ENCODE data around the gene HAT1.
A peak's percentile ranks its signal among the peaks of the same experiment; 100 is the strongest.

Gene HAT1, protein sequence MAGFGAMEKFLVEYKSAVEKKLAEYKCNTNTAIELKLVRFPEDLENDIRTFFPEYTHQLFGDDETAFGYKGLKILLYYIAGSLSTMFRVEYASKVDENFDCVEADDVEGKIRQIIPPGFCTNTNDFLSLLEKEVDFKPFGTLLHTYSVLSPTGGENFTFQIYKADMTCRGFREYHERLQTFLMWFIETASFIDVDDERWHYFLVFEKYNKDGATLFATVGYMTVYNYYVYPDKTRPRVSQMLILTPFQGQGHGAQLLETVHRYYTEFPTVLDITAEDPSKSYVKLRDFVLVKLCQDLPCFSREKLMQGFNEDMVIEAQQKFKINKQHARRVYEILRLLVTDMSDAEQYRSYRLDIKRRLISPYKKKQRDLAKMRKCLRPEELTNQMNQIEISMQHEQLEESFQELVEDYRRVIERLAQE

DNA sequence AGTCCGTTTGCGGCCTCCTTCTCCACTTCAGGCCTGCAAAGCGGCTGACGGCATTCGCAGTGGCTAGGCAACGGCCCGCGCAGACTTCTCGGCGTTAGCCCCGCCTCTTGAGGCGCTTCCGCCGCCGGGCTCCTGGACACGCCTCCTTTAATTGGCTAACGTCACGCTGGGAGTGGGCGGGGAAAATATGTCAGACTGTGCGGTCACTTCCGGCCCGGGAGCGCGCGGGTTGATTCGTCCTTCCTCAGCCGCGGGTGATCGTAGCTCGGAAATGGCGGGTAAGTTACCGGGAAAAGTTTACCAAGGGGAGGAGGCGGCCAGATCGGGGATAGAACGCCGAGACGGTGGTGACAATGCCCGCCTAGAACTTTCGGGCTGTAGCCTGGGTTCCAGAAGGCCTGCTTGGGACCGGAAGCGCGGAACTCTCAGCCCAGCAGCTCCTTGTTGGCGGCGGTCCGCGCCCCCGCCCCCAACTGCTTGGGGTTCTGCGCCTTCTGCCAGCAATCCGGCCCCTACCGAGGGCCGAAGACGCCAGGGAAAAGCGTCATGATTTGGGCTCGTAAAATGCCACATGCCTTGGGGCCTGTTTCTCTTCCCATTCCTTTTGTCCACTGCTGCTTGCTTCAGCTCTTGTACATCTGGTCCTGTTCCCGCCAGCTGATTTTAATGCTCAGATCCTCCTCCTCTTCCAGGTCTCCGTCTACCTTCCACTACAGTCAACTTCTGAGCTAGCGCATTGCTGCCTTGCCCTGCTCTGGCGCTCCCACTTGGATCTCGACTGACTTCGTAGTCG, at the start of gene HAT1:
Gene HAT1 (plus strand): TSS at position 232 of the 793 bp plus-strand sequence. CDS start 40 bp downstream, at position 272.
- Mint-ChIP-seq H3K9me3 (no peaks in the 10 kb centered on the region), H3K36me3 (peaks cover 20% of the 10 kb centered on the region), H3K4me3 (peak within 1 kb of the TSS; percentile 94), H3K4me1 (peaks cover 23% of the 10 kb centered on the region), H3K27me3 (no peaks in the 10 kb centered on the region), H3K27ac (peak within 1 kb of the TSS; percentile 87)
- ATAC-seq = peak; percentile 99

GRCh38 chr2:171874517-171874916, 47.7 kb upstream of the HAT1 start:
- Mint-ChIP-seq H3K36me3 (peaks cover 35% of the 10 kb centered on the region), H3K27me3 (no peaks in the 10 kb centered on the region), H3K4me3 (no peak overlapping the region), H3K4me1 (peaks cover 16% of the 10 kb centered on the region), H3K27ac (no peak overlapping the region), H3K9me3 (peaks cover 4% of the 10 kb centered on the region)
- no peak for ATAC-seq

DNA sequence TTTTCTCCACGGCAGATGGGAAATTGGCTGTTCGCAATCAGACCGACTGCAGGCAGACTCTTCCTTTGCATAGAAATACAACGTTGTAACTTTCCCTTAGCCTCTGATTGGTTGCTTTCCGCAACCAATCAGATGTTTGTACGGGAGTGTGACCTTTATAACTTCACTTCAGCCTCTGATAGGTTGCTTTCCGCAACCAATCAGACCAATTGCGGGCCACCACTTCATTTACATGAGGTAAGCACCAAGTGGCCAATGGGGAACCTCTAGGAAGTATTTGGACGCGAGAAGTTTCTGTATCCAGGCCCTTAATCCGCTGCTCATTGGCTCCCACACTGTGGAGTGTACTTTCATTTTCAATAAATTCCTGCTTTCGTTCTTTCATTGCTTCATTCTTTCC, 47.3 kb upstream of the HAT1 start:
- H3K4me1 Mint-ChIP-seq = peaks cover 16% of the 10 kb centered on the region
- no peak overlapping the region for H3K4me3 Mint-ChIP-seq
- H3K27ac Mint-ChIP-seq = no peak overlapping the region
- H3K9me3 Mint-ChIP-seq = peaks cover 4% of the 10 kb centered on the region
- H3K27me3 Mint-ChIP-seq = no peaks in the 10 kb centered on the region
- ATAC-seq = no peak
- H3K36me3 Mint-ChIP-seq = peaks cover 35% of the 10 kb centered on the region

GRCh38 chr2:171878481-171878993, 43.7 kb upstream of the HAT1 start:
- no peak for ATAC-seq
- Mint-ChIP-seq H3K27ac (no peak overlapping the region), H3K4me3 (no peak overlapping the region), H3K4me1 (peaks cover 16% of the 10 kb centered on the region), H3K9me3 (peaks cover 4% of the 10 kb centered on the region), H3K36me3 (peaks cover 20% of the 10 kb centered on the region), H3K27me3 (no peaks in the 10 kb centered on the region)

GRCh38 chr2:171879865-171880264, 42.4 kb upstream of the HAT1 start:
- Mint-ChIP-seq H3K27me3 (no peaks in the 10 kb centered on the region), H3K4me1 (peaks cover 21% of the 10 kb centered on the region), H3K9me3 (peaks cover 4% of the 10 kb centered on the region), H3K36me3 (peaks cover 14% of the 10 kb centered on the region), H3K4me3 (no peak overlapping the region), H3K27ac (no peak overlapping the region)
- ATAC-seq = no peak

DNA sequence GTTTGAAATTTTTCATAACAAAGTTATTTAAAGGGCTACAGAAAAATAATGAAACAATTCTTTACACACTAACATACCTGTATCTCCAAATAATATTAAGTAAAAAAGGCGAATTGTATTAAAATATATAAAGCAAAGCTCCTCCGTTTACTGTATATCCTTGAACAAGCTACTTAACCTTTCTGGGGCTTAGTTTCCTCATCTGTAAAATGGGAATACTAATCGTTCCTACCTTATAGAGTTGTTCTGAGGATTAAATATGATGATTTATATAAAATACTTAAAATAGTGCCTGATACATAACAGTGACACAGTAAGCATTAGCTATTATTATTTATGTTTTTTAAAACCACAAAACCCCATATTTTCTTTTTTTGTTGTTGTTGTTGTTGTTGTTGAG, 41.5 kb upstream of the HAT1 start:
- H3K4me1 Mint-ChIP-seq = peaks cover 22% of the 10 kb centered on the region

GRCh38 chr2:171882089-171882769, 40.0 kb upstream of the HAT1 start:
- no peaks in the 10 kb centered on the region for H3K9me3 Mint-ChIP-seq
- H3K4me1 Mint-ChIP-seq = peaks cover 26% of the 10 kb centered on the region
- H3K36me3 Mint-ChIP-seq = peaks cover 12% of the 10 kb centered on the region
- H3K27ac Mint-ChIP-seq = no peak overlapping the region
- no peak for ATAC-seq
- no peak overlapping the region for H3K4me3 Mint-ChIP-seq
- H3K27me3 Mint-ChIP-seq = no peaks in the 10 kb centered on the region

More for the DNA sequence above, 41.5 kb upstream of the HAT1 start:
- no peaks in the 10 kb centered on the region for H3K27me3 Mint-ChIP-seq
- no peak overlapping the region for H3K4me3 Mint-ChIP-seq
- H3K36me3 Mint-ChIP-seq = peaks cover 9% of the 10 kb centered on the region
- H3K9me3 Mint-ChIP-seq = no peaks in the 10 kb centered on the region
- H3K27ac Mint-ChIP-seq = no peak overlapping the region
- no peak for ATAC-seq

DNA sequence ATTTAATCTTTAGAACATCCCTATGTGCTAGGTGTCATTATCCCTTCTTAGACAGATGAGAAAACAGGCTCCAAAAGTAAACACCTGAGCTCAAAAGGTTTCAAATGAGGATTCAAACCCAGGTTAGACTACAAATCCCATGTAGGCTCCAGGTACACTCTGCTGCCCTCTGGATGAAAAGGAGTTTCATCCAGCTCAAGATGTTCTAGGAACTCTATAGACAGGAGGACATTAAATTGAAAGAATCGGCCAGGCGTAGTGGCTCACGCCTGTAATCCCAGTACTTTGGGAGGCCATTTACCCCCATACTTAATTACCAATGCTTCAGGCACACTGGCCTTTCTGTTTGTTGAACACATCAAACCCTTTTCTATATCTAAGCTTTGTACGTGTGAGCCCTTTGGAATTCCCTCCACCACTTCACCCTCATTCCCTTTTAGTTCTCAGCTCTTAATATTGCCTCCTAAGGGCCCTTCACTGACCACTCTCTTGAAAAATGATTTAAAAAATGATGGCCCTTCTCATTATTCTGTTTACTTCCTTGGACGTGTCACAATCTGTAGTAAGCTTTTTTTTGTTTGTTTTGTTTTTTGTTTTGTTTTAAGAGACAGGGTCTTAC, 38.9 kb upstream of the HAT1 start:
- no peaks in the 10 kb centered on the region for H3K9me3 Mint-ChIP-seq
- no peaks in the 10 kb centered on the region for H3K27me3 Mint-ChIP-seq
- no peak for ATAC-seq
- H3K4me1 Mint-ChIP-seq = peaks cover 31% of the 10 kb centered on the region
- peaks cover 20% of the 10 kb centered on the region for H3K36me3 Mint-ChIP-seq
- H3K27ac Mint-ChIP-seq = no peak overlapping the region
- no peak overlapping the region for H3K4me3 Mint-ChIP-seq

- no peaks in the 10 kb centered on the region for H3K27me3 Mint-ChIP-seq
- peaks cover 49% of the 10 kb centered on the region for H3K4me1 Mint-ChIP-seq
- ATAC-seq = no peak
- H3K36me3 Mint-ChIP-seq = peaks cover 44% of the 10 kb centered on the region
- no peak overlapping the region for H3K27ac Mint-ChIP-seq
- H3K4me3 Mint-ChIP-seq = no peak overlapping the region
- H3K9me3 Mint-ChIP-seq = no peaks in the 10 kb centered on the region
These were observed 32.9 kb upstream of the HAT1 start for GRCh38 chr2:171889333-171889732.

DNA sequence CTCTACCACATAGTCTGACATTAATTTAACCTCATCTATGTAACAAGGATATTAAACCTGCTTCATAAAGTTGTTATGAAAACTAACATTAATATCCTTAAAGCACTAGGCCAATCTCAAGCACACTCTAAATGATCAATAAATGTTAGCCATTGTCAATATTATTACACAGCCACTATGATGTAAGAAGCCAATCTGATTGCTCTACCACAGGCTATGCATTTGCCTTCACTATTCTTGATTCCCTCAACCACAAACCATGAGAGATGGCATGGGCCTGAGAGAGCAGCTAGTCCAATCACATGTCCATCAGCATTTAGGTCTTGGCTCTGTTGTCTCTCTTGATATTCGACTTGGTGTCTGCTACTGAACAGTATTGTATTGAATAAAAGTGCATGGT, 32.5 kb upstream of the HAT1 start:
- Mint-ChIP-seq H3K27me3 (no peaks in the 10 kb centered on the region), H3K36me3 (peaks cover 44% of the 10 kb centered on the region), H3K9me3 (no peaks in the 10 kb centered on the region), H3K27ac (no peak overlapping the region), H3K4me3 (no peak overlapping the region), H3K4me1 (peaks cover 49% of the 10 kb centered on the region)
- ATAC-seq = no peak

- Mint-ChIP-seq H3K36me3 (peaks cover 30% of the 10 kb centered on the region), H3K4me1 (peaks cover 36% of the 10 kb centered on the region), H3K27me3 (no peaks in the 10 kb centered on the region), H3K27ac (peak overlapping the region; percentile 87), H3K9me3 (no peaks in the 10 kb centered on the region), H3K4me3 (peak overlapping the region; percentile 93)
- ATAC-seq = no peak
These were observed 29.0 kb upstream of the HAT1 start for GRCh38 chr2:171893196-171893823.

DNA sequence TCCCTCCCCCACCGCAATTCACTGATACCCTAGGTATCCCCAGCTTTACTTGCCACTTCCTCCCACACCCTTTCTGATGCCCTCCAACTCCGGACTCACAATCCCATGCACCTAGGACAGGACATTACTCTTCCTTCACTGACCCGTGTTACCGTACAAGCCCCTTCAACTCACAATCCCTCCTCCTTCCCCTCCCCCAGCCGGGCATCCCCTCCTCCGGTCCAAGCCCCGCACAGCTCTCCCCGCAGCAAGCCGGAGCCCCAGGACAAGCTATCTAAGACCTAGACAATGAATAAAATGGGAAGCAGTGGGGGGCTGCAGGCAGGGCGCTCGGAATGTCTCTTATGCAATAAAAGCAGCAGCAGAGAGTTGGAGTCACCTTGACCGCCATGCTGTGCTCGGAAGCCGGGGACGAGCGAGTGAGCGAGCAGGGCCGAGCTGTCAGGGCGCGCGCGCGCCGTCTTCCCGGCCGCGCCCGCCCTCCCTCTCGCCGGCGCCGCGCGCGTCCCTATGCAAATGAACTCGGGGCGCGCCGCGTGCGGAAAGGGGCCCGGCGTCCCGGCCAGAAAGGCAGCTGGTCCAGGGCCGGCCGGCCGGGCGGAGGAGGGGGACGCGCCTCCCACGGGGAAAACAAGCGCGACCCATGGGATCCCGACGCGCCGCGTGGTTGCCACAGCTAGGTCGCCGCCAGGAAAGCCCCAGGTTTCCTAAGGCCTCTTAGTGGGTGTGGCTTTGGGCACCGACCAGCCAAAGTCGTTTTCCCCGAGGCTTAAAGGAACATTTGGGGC, 28.2 kb upstream of the HAT1 start, which contains the start of gene SLC25A12:
Gene SLC25A12 (minus strand): TSS at position 421 of the 788 bp plus-strand sequence. CDS start 30 bp downstream, at position 391.
- peak within 1 kb of the TSS; percentile 93 for H3K4me3 Mint-ChIP-seq
- H3K36me3 Mint-ChIP-seq = peaks cover 28% of the 10 kb centered on the region
- peaks cover 33% of the 10 kb centered on the region for H3K4me1 Mint-ChIP-seq
- H3K27me3 Mint-ChIP-seq = no peaks in the 10 kb centered on the region
- peak within 1 kb of the TSS; percentile 87 for H3K27ac Mint-ChIP-seq
- peak; percentile 98 for ATAC-seq
- H3K9me3 Mint-ChIP-seq = no peaks in the 10 kb centered on the region

DNA sequence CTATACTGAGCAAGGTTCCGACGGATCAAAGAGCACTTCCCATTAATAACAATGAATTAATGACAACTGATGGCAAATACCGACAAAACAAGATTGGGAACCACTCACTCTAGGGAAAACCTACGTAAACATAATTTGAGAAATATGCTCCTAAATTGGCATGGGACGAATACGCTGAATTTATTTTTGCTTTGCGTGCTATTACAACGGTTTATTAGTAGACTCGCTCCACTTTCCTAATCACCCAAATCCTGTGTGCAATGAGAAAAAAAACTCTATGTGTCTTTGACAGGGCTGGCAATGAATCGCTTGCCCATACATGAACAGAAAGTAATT, 27.7 kb upstream of the HAT1 start:
- Mint-ChIP-seq H3K9me3 (no peaks in the 10 kb centered on the region), H3K4me1 (peaks cover 28% of the 10 kb centered on the region), H3K27me3 (no peaks in the 10 kb centered on the region), H3K4me3 (peak overlapping the region; percentile 93), H3K27ac (peak overlapping the region; percentile 87), H3K36me3 (peaks cover 23% of the 10 kb centered on the region)
- ATAC-seq = no peak

- Mint-ChIP-seq H3K4me3 (no peak overlapping the region), H3K4me1 (peaks cover 18% of the 10 kb centered on the region), H3K36me3 (peaks cover 11% of the 10 kb centered on the region), H3K27ac (no peak overlapping the region), H3K9me3 (no peaks in the 10 kb centered on the region), H3K27me3 (no peaks in the 10 kb centered on the region)
- ATAC-seq = no peak
These were observed 26.5 kb upstream of the HAT1 start for GRCh38 chr2:171895786-171896185.

Measured in stimulated activated memory B cell treated with anti-CD40 and anti-IgM and Interleukin-4, amounts not matched to agents 10 μg/mL and 1 μg/mL and 100 μg/mL, for 72 hours (primary cell).